ENCODE measurements around the gene CCP110. TPM values are rescaled to one million over a fixed set of nuclear protein-coding genes. Genes with fewer than 3 reads are reported as not detected.
"Not testable (repeated sequence)": the region's sequence is repeated elsewhere in the genome, so short reads cannot be mapped to it uniquely, and the experiment has no call there.

CCP110 gene
- total RNA-seq, 4 donors from 2014 or later, result 6.6 to 8.6 (median 7.5) TPM

DNA sequence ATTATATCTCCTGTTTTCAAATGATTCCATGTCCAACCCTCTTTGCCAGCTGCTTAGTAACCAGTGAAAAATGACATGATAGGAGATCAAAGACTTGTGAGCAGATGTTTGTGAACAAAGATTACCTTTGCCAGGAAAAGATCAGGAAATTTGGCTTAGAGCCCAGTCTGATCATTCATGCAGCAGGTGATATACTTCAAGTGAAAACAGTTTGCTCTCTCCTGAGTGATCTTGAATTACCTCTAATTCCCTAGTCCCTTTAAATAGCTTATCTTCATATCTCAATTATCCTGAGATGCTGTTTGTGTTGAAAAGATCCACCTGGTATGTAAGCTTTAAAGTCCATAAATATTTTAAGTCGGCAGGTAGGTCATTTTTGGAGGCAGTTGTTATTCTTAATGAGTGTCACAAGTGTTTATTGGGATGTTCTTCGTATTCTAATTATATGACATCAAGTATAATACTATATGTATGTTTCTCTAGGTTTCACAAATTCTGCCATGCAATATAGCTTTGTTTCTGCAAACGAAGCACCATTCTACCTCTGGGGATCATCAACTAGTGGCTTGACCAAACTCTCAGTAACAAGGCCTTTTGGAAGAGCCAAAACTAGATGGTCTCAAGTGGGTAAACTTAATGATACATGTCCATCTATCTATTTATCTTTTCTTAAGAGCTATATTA is 18.5 kb downstream of the CCP110 start:
- H3K4me3 ChIP-seq (ENCODE audit: low read depth, poor library complexity, severe bottlenecking), result no peak overlapping the region
- WGBS, 2 donors, result 66 to 78% methylated on average over 3 of the region's 3 CpGs
- TF ChIP-seq, protein P1, sequence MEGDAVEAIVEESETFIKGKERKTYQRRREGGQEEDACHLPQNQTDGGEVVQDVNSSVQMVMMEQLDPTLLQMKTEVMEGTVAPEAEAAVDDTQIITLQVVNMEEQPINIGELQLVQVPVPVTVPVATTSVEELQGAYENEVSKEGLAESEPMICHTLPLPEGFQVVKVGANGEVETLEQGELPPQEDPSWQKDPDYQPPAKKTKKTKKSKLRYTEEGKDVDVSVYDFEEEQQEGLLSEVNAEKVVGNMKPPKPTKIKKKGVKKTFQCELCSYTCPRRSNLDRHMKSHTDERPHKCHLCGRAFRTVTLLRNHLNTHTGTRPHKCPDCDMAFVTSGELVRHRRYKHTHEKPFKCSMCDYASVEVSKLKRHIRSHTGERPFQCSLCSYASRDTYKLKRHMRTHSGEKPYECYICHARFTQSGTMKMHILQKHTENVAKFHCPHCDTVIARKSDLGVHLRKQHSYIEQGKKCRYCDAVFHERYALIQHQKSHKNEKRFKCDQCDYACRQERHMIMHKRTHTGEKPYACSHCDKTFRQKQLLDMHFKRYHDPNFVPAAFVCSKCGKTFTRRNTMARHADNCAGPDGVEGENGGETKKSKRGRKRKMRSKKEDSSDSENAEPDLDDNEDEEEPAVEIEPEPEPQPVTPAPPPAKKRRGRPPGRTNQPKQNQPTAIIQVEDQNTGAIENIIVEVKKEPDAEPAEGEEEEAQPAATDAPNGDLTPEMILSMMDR (IDR thresholded peaks at IDR 0.05), result no peak
- TF ChIP-seq POLR2A (IDR thresholded peaks at IDR 0.05), result no peak
- no peak for DNase-seq (ENCODE audit: low spot score in 2 of 2)
- intact Hi-C loops (cut with DNase I; ENCODE audit: low total_unique reads), result no loop called here

DNA sequence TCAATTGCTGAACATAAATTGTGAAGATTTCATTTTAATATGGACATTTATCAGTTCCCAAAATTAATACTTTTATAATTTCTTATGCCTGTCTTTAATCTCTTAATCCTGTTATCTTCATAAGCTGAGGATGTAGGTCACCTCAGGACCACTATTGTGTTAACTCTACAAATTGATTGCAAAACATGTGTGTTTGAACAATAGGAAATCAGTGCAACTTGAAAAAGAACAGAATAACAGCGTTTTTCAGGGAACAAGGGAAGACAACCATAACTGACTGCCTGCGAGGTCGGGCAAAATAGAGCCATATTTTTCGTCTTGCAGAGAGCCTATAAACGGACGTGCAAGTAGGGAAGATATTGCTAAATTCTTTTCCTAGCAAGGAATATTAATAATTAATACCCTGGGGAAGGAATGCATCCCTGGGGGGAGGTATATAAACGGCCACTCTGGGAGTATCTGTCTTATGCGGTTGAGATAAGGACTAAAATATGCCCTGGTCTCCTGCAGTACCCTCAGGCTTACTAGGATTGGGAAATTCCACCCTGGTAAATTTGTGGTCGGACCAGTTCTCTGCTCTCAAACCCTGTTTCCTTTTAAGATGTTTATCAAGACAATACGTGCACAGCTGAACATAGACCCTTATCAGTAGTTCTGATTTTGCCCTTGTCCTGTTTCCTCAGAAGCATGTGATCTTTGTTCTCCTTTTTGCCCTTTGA is 19.7 kb downstream of the CCP110 start:
- WGBS, 2 donors, result 73 to 75% methylated on average over 10 of the region's 10 CpGs
- DNase-seq (ENCODE audit: low spot score in 2 of 2); H3K4me3 ChIP-seq (ENCODE audit: low read depth, poor library complexity, severe bottlenecking); intact Hi-C loops (cut with DNase I; ENCODE audit: low total_unique reads): not testable (repeated sequence)

DNA sequence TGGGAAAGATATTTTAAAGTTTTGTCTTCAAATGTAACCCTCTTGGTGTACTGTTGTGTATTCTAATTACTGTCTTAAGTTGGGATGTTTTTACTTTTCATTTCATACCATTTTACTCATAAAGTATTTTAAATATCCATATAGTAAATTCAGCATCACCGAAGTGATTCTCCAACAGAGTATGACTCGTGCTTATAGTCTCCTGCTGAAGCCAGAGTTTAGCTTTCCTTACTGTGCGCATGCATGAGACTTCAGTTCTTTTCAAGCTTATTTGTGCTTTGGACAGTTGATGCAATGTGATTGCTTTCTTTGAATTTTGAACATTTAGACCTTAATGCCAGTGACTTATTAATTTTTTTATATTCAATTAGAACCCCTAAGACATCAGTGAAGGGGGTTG is 24.4 kb downstream of the CCP110 start:
- H3K4me3 ChIP-seq (ENCODE audit: low read depth, poor library complexity, severe bottlenecking), result no peak overlapping the region
- TF ChIP-seq POLR2A (IDR thresholded peaks at IDR 0.05), result no peak
- TF ChIP-seq, protein P1 (IDR thresholded peaks at IDR 0.05), result no peak
- no peak for DNase-seq (ENCODE audit: low spot score in 2 of 2)
- WGBS, 2 donors, result 94 to 95% methylated on average over 3 of the region's 3 CpGs
- intact Hi-C loops (cut with DNase I; ENCODE audit: low total_unique reads), result no loop called here

- H3K4me3 ChIP-seq (ENCODE audit: low read depth, poor library complexity, severe bottlenecking), result no peak overlapping the region
- DNase-seq (ENCODE audit: low spot score in 2 of 2), result no peak
- intact Hi-C loops (cut with DNase I; ENCODE audit: low total_unique reads), result no loop called here
- TF ChIP-seq POLR2A (IDR thresholded peaks at IDR 0.05), result no peak
- TF ChIP-seq, protein P1 (IDR thresholded peaks at IDR 0.05), result no peak
Measured at GRCh38 chr16:19549673-19550072, 25.9 kb downstream of the CCP110 start.

- H3K4me3 ChIP-seq (ENCODE audit: low read depth, poor library complexity, severe bottlenecking), result peak within 1 kb of the TSS; percentile 63
- DNase-seq (ENCODE audit: low spot score in 2 of 2), result peak; percentile 94 to 99
- TF ChIP-seq, protein P1 (IDR thresholded peaks at IDR 0.05), result peak in 1 of 3 donors; percentile 43
- TF ChIP-seq POLR2A (IDR thresholded peaks at IDR 0.05), result no peak
- intact Hi-C loops (cut with DNase I; ENCODE audit: low total_unique reads), result no loop called here
- 0 to 1% methylated on average over 32 to 53 of the region's 53 CpGs for WGBS, 2 donors
Measured at GRCh38 chr16:19555186-19555937, 31.6 kb downstream of the CCP110 start, which contains the start of gene VPS35L. Gene VPS35L, plus strand, starts transcription at chr16:19555703. Its CDS starts 27 bp downstream, at chr16:19555730.
